GM19455 (cell line): ENCODE data around the gene NPIPA1.
"Not testable (repeated sequence)": the region's sequence is repeated elsewhere in the genome, so short reads cannot be mapped to it uniquely, and the experiment has no call there.

ENCODE experiments used
- ATAC-seq: cut with Tn5 transposase; IDR thresholded peaks from one replicate; pipeline ENCODE4 v1.9.1; 2021; ENCODE audit not compliant: unreplicated experiment

Gene NPIPA1

DNA sequence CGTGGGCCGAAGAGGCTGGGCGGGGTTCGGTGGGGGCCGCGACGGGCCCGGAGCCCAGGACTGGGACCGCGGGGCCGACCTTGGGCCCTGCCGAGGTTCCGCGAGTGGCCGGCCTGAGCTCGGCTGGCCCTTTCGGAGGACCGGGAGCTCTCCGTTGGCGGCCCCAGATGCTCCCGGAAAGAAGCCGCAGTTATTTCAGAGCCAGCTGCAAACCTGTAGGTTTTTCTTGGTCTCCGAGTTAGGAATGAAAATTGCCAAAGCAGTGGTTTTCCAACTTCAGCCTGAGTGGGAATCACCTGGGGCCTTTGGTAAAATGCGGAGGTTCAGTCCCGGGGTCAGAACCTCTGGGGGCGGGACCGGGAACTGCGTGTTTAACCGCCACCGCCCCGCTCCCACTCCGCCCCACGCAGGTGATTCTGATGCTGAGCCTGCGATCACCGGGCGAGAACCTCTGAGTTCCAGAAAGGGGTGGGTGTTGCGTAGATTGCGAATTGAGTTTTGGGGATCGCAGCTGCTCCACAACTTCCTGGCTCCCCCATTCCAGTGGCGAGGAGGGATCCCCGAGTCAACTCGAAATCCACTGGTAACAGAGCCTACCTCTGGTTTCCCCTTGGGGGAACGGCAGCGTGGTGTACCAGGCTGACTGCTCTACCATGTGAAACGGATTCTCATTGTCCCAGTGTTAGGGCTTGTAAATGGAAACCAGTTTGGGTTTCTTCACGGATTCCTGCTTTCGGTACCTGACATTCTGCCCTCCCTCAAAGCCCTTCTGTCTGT is 38.4 kb downstream of the NPIPA1 start:
- peak; percentile 17 for ATAC-seq

DNA sequence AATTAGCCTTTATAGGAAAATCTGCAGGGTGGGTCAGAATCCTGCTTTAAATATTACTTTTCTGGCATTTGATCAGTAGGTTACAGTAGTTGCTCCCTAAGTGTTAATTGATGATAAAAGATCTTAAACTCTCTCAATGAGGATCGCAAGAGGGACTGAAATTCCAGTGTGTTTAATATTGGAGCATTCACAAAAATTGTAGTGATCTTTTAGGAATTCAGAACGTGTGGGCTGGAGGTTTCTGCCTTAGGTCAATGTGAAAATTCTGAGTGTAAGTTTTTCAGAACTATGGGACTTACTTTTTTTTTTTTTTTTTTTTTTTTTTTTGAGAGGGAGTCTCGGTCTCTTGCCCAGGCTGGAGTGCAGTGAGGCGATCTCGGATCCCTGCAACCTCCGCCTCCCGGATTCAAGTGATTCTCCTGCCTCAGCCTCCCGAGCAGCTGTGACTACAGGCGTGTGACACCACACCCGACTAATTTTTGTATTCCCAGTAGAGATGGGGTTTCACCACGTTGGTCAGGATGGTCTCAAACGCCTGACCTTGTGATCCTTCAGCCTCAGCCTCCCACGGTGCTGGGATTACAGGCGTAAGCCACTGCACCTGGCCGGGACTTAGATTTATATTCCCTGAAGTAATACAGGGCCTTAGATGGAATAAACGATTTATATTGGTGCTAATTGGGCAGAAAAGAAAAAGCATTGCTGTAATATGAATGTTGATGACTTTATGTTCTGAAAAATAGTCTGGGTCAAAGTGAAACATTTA is 39.9 kb downstream of the NPIPA1 start:
- ATAC-seq: not testable (repeated sequence)

GRCh38 chr16:14978281-14978680 is 41.0 kb downstream of the NPIPA1 start:
- ATAC-seq: not testable (repeated sequence)

DNA sequence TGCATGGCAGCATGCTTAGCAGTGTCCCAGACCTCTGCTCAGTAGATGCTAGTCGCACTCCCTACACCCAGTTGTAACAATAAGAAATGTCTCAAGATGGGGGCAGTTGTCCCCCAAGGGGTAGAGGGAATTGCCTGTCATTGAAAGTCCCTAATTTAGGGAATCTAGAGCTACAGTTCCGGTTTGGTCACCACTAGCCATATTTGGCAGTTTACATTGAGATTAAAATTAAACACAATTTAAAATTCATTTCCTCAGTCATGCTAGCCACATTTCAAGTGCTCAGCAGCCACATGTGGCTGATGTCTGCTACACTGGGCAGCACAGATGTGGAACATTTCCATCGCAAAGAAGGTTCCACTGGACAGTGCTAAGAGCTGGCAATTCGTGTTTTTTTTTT is 41.7 kb downstream of the NPIPA1 start:
- not testable (repeated sequence) for ATAC-seq

- ATAC-seq: not testable (repeated sequence)
These were observed 44.0 kb downstream of the NPIPA1 start for GRCh38 chr16:14981234-14981633.

DNA sequence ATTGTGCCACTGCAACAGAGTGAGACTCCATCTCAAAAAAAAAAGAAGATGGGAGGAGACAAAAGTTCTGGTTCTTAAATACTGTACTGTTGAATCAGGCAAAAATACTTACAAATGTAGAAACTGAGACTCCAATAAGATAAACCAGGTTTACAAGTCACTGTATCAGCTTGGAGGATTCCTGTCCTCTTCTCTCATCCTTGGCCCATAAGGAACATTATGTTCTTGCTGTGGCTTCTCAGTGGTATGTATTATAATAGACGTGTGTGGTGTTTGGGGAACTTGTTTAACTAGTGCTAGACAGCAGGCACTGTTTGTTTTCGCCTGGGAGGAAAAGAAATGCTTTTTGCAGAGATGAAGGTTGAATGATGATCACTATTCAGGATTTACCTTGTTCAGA is 45.3 kb downstream of the NPIPA1 start:
- ATAC-seq: not testable (repeated sequence)

DNA sequence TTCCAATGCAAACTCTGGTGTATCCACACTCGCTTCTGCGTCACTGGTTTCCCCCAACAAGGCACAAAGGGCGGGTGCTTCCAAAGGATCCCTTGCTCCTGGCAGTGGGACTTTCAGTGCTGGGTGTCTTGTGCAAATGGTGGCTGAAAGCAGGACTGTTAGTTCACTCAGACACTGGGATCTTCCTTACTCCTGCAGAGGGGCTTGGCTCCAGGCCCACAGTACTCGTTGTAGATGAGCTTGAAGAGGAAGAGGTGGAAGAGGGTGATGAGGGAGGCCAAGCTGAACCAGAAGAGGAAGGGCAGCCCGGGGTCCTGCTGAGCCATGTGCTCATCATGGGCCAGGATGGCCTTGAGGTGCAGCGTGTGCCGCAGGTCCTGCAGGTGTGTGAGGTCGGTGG is 50.8 kb downstream of the NPIPA1 start:
- ATAC-seq: not testable (repeated sequence)

- ATAC-seq: not testable (repeated sequence)
These were observed 51.5 kb downstream of the NPIPA1 start for GRCh38 chr16:14988661-14989191.

DNA sequence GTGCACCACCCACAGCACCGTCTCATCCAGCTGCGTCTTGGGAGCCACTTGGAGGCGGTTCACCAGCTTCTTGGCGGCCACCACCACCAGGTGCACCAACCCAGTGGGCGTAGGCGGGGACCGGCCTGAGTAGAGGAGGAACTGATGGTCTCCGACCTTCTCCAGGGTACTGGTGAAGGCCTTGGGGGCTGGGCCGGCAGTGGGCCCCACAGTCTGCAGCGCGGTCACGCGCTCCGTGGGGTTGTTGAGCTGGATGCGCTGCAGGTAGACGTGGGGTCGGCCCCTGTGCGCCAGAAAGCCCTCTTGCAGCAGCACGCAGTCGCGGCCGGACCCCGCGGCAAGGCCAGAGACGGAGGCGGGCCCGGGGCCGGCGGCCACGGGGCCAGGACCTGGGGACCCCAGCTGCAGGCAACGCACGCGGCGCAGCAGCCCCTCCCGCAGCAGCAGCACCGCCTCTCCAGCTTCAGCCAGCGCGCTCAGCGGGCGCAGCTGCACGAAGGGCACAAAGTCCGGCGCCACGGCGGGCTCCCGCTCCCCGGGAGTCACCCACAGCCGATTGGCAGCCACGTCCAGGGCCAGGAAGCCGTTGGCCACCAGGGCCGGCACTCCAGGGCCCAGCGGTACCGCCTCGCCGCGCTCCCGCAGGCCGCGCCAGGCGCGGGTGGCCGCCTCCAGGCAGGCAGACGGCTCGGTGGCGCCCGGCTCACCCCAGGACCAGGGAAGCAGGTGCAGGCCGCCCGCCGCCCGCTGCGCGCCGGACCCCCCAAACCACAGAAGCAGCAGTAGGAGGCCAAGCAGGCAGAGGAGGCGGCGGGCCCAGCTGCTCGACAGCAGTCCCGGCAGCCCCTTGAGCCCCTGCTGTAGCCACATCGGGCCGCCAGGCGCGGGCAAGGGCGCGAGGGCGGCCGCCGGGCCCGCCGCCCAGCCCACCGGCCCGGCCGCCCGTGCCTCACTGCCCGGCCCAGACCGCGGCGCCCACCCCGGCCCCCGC is 52.3 kb downstream of the NPIPA1 start:
- not testable (repeated sequence) for ATAC-seq

DNA sequence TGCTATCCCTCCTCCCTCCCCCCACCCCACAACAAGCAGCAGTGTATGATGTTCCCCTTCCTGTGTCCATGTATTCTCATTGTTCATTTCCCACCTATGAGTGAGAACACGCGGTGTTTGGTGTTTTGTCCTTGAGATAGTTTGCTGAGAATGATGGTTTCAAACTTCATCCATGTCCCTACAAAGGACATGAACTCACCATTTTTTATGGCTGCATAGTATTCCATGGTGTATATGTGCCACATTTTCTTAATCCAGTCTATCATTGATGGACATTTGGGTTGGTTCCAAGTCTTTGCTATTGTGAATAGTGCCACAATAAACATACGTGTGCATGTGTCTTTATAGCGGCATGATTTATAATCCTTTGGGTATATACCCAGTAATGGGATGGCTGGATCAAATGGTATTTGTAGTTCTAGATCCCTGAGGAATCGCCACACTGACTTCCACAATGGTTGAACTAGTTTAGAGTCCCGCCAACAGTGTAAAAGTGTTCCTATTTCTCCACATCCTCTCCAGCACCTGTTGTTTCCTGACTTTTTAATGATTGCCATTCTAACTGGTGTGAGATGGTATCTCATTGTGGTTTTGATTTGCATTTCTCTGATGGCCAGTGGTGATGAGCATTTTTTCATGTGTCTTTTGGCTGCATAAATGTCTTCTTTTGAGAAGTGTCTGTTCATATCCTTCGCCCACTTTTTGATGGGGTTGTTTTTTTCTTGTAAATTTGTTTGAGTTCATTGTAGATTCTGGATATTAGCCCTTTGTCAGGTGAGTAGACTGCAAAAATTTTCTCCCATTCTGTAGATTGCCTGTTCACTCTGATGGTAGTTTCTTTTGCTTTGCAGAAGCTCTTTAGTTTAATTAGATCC is 56.3 kb downstream of the NPIPA1 start:
- not testable (repeated sequence) for ATAC-seq

- ATAC-seq: not testable (repeated sequence)
These were observed 59.5 kb downstream of the NPIPA1 start for GRCh38 chr16:14996702-14997101.

DNA sequence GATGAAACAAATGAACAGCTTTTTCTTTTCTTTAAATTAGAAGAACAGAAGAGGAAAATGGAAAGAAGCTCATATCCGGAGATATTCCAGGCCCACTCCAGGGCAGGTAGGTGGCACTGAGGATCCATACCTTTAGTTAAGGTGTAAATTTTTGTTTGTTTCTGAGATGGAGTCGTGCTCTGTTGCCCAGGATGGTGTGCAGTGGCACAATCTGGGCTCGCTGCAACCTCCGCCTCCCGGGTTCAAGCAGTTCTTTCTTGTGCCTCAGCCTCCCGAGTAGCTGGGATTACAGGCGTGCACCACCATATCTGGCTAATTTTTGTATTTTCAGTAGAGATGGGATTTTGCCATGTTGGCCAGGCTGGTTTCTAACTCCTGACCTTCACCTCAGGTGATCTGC is 61.1 kb downstream of the NPIPA1 start:
- not testable (repeated sequence) for ATAC-seq

GRCh38 chr16:14999845-15000244 is 62.6 kb downstream of the NPIPA1 start:
- not testable (repeated sequence) for ATAC-seq
